Ovary (tissue), 3 donors: ENCODE results near the gene ZFP1.

Source experiments
- CTCF ChIP-seq, 3 donors: fragments of 450-650 bp in 2 of 3; fragments of 200-600 bp in 1 of 3; IDR thresholded peaks; one replicate each; pipeline versions ENCODE4 v1.5.1 to v1.8.0; 2016 to 2022; ENCODE audit warnings: antibody characterized with exemption in 3 of 3, mild to moderate bottlenecking in 1 of 3
- POLR2A ChIP-seq: fragments of 450-650 bp; IDR thresholded peaks from one replicate; pipeline ENCODE4 v1.6.1; 2017; ENCODE audit warnings: antibody characterized with exemption, mild to moderate bottlenecking, moderate library complexity
- donor health status: DM: no; HTN: no; CAD: no.

GRCh38 chr16:75120253-75120652 is 28.1 kb upstream of the ZFP1 start:
- TF ChIP-seq CTCF (IDR thresholded peaks at IDR 0.05) (no peak), POLR2A (no peak)
